Measurements from ENCODE around the gene SYNPO. TPM values are rescaled to one million over a fixed set of nuclear protein-coding genes. Genes with fewer than 3 reads are reported as not detected.
A peak's percentile ranks its signal among the peaks of the same experiment; 100 is the strongest.

SYNPO gene
- total and polyA plus RNA-seq, 7 donors: 136 to 855 (median 628) TPM

DNA sequence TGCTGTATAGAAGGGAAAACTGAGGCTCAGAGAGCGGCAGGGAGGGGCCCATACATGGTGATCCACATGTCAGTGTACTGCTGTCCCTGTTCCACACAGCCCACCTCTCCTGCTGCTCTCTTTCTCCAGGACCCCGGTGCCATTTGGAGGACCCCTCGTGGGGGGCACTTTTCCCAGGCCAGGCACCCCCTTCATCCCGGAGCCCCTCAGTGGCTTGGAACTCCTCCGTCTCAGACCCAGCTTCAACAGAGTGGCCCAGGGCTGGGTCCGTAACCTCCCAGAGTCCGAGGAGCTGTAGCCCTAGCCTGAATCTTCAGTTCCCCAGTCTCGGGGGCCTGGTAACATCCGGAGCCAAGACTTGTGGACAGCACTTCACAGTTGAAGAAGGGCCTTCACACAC lies 36.1 kb downstream of the SYNPO start:
- Histone ChIP-seq H3K4me3 (no peak overlapping the region), H3K36me3 (ENCODE audit: insufficient read depth in 1 of 2, low read depth in 1 of 2) (peaks cover 0 to 29% of the 10 kb centered on the region in 2 donors), H3K9me3 (no peaks in the 10 kb centered on the region), H3K4me1 (peaks cover 36% of the 10 kb centered on the region), H3K27me3 (ENCODE audit: insufficient read depth in 3 of 3, low read length in 2 of 3) (no peaks in the 10 kb centered on the region), H3K27ac (peak overlapping the region; percentile 92)
- 92 to 95% (median 94%) methylated on average over 9 of the region's 9 CpGs for WGBS, 3 donors
- intact Hi-C loops (cut with DNase I): no loop called here
- DNase-seq (no peak), ATAC-seq (no peak)
- TF ChIP-seq, protein P1, sequence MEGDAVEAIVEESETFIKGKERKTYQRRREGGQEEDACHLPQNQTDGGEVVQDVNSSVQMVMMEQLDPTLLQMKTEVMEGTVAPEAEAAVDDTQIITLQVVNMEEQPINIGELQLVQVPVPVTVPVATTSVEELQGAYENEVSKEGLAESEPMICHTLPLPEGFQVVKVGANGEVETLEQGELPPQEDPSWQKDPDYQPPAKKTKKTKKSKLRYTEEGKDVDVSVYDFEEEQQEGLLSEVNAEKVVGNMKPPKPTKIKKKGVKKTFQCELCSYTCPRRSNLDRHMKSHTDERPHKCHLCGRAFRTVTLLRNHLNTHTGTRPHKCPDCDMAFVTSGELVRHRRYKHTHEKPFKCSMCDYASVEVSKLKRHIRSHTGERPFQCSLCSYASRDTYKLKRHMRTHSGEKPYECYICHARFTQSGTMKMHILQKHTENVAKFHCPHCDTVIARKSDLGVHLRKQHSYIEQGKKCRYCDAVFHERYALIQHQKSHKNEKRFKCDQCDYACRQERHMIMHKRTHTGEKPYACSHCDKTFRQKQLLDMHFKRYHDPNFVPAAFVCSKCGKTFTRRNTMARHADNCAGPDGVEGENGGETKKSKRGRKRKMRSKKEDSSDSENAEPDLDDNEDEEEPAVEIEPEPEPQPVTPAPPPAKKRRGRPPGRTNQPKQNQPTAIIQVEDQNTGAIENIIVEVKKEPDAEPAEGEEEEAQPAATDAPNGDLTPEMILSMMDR (IDR thresholded peaks at IDR 0.05): no peak

DNA sequence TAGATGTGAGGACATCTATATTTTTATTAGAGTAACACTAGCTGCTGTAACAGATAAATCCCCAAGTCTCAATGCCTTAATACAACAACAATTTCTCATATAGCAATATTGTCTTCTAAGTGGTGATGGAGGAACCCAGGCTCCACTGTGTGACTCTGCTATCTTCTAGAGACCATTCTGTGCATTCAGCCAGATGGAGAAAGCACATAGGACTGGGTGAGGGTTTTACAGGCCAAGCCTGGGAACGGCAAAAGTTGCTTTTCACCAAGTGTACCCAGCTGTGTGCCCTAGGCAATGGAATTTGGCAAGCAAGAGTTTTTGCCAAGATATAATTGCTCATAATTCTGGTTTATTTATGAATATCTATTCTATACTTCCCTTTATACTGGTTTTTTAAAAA lies 48.7 kb downstream of the SYNPO start:
- Histone ChIP-seq H3K9me3 (no peaks in the 10 kb centered on the region), H3K27ac (no peak overlapping the region), H3K36me3 (ENCODE audit: insufficient read depth in 1 of 2, low read depth in 1 of 2) (peaks cover 21 to 94% of the 10 kb centered on the region in 2 donors), H3K27me3 (ENCODE audit: insufficient read depth in 3 of 3, low read length in 2 of 3) (no peaks in the 10 kb centered on the region), H3K4me1 (peaks cover 9% of the 10 kb centered on the region), H3K4me3 (no peak overlapping the region)
- TF ChIP-seq, protein P1 (IDR thresholded peaks at IDR 0.05): no peak
- no peak for DNase-seq
- WGBS, 3 donors: 21 to 48% (median 46%) methylated on average over 1 of the region's 1 CpG
- ATAC-seq: no peak
- intact Hi-C loops (cut with DNase I): loop anchor here in 1 of 2 donors (5.0 kb wide), 1 partner anchor 33 kb away; no protein-coding TSS in a partner anchor

DNA sequence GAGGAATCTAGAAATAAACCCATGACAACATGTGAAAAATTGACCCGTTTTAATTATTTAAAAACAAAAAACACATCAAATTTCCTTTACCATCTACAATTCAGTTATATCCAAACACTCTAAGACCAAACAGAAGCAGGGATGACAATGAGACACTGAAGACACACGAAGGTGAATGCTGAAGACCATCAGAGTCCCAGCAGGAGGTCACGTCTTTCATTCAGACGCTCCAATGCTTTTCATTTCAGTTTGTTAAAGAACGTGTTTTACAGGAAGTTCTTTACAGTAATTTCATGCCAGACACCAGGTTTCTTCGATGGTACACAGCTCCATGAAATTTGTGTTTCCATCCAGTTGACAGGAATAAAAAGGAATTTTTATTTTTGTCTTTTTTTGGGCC lies 50.3 kb downstream of the SYNPO start:
- Histone ChIP-seq H3K4me3 (no peak overlapping the region), H3K27me3 (ENCODE audit: insufficient read depth in 3 of 3, low read length in 2 of 3) (no peaks in the 10 kb centered on the region), H3K9me3 (no peaks in the 10 kb centered on the region), H3K27ac (no peak overlapping the region), H3K4me1 (peaks cover 9% of the 10 kb centered on the region), H3K36me3 (ENCODE audit: insufficient read depth in 1 of 2, low read depth in 1 of 2) (peaks cover 32 to 97% of the 10 kb centered on the region in 2 donors)
- no peak for DNase-seq
- intact Hi-C loops (cut with DNase I): no loop called here
- WGBS, 3 donors: 56 to 74% (median 57%) methylated on average over 6 of the region's 6 CpGs
- TF ChIP-seq, protein P1 (IDR thresholded peaks at IDR 0.05): no peak
- no peak for ATAC-seq

DNA sequence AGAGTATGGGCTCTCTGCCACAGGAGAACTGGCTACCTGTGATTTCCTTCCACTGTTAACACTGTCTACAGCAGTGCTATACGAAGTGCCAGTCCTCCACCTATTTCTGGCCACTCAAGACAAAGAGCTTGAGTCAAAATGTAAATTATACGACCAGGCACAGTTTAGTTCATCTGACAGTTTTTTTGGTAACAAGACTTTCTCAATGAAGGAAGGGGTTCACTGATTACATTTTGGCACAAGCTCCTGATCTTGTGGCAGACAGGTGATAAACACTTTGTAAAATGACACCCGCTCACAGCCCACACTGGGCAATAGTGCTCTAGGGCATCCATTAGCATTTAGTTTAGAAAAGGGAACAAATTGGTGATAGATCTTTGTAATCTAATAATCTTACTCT lies 51.8 kb downstream of the SYNPO start:
- H3K27me3 ChIP-seq (ENCODE audit: insufficient read depth in 3 of 3, low read length in 2 of 3): no peaks in the 10 kb centered on the region
- DNase-seq (no peak), ATAC-seq (peak in 1 of 4 donors; percentile 48)
- H3K4me1 ChIP-seq: peaks cover 9% of the 10 kb centered on the region
- peak overlapping the region; percentile 32 for H3K27ac ChIP-seq
- H3K9me3 ChIP-seq: no peaks in the 10 kb centered on the region
- whole genome bisulfite sequencing, 3 donors: 43 to 63% (median 47%) methylated on average over 3 of the region's 3 CpGs
- TF ChIP-seq, protein P1 (IDR thresholded peaks at IDR 0.05): no peak
- H3K36me3 ChIP-seq (ENCODE audit: insufficient read depth in 1 of 2, low read depth in 1 of 2): peaks cover 40 to 97% of the 10 kb centered on the region in 2 donors
- intact Hi-C loops (cut with DNase I): no loop called here
- H3K4me3 ChIP-seq: no peak overlapping the region

DNA sequence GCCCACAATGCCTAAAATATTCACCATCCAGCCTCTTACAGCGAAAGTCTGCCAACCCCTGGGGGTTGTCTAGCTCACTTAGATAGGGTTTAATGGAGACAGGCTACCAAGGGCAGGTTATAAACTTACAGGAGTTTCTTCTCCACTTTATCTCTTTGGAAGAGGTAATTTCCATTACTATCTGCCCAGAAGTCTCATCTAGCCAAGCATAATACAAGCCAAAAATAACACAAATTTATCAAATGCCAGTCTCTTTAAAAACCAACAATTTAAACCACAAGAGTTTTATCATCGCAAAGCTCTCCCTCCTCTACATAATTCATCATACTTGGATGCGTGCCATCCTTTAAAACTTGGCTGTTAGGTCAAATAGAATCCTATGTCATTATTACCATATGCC lies 54.2 kb downstream of the SYNPO start:
- H3K4me3 ChIP-seq: no peak overlapping the region
- H3K36me3 ChIP-seq (ENCODE audit: insufficient read depth in 1 of 2, low read depth in 1 of 2): peaks cover 44 to 99% of the 10 kb centered on the region in 2 donors
- no peaks in the 10 kb centered on the region for H3K27me3 ChIP-seq (ENCODE audit: insufficient read depth in 3 of 3, low read length in 2 of 3)
- 94 to 96% (median 95%) methylated on average over 3 of the region's 3 CpGs for WGBS, 3 donors
- DNase-seq (no peak), ATAC-seq (no peak)
- H3K4me1 ChIP-seq: peaks cover 14% of the 10 kb centered on the region
- intact Hi-C loops (cut with DNase I): no loop called here
- no peak overlapping the region for H3K27ac ChIP-seq
- TF ChIP-seq, protein P1 (IDR thresholded peaks at IDR 0.05): no peak
- H3K9me3 ChIP-seq: no peaks in the 10 kb centered on the region
